Measurements from ENCODE around the gene PIK3C2G.

GRCh38 chr12:18658829-18659228, 397.5 kb downstream of the PIK3C2G start:
- no peak for TF ChIP-seq CTCF (conservative IDR thresholded peaks at IDR 0.05; ENCODE audit: low read depth, low read length)
- TF ChIP-seq EZH2 (IDR thresholded peaks at IDR 0.05; ENCODE audit: borderline replicate concordance, low read depth, low read length, poor library complexity, severe bottlenecking) = no peak

All from A673 (cell line).